OCI-M2 (cell line): ENCODE measurements around the gene TANGO6.

ENCODE experiments used
- DNase-seq: peaks from one replicate; lab custom pipeline; 2025; ENCODE audit not compliant: unreplicated experiment; lab: John Stamatoyannopoulos, UW

TANGO6 gene

GRCh38 chr16:68999114-68999513 lies 155.8 kb downstream of the TANGO6 start:
- DNase-seq: no peak

- no peak for DNase-seq
Measured at GRCh38 chr16:69003500-69003899, 160.2 kb downstream of the TANGO6 start.

- no peak for DNase-seq
Measured at GRCh38 chr16:69005641-69006355, 162.5 kb downstream of the TANGO6 start.

GRCh38 chr16:69012906-69013305 lies 169.6 kb downstream of the TANGO6 start:
- no peak for DNase-seq

GRCh38 chr16:69013991-69014390 lies 170.7 kb downstream of the TANGO6 start:
- no peak for DNase-seq

GRCh38 chr16:69014811-69015210 lies 171.5 kb downstream of the TANGO6 start:
- no peak for DNase-seq

GRCh38 chr16:69017036-69017783 lies 173.9 kb downstream of the TANGO6 start:
- DNase-seq: no peak

GRCh38 chr16:69019811-69020210 lies 176.5 kb downstream of the TANGO6 start:
- DNase-seq: no peak

GRCh38 chr16:69029121-69029520 lies 185.8 kb downstream of the TANGO6 start:
- no peak for DNase-seq

- DNase-seq: no peak
Measured at GRCh38 chr16:69031877-69032301, 188.6 kb downstream of the TANGO6 start.

- no peak for DNase-seq
Measured at GRCh38 chr16:69033151-69033949, 190.0 kb downstream of the TANGO6 start.

GRCh38 chr16:69035375-69035774 lies 192.0 kb downstream of the TANGO6 start:
- DNase-seq: no peak

- DNase-seq: no peak
Measured at GRCh38 chr16:69036399-69037091, 193.2 kb downstream of the TANGO6 start.

GRCh38 chr16:69037373-69038160 lies 194.2 kb downstream of the TANGO6 start:
- DNase-seq: no peak

GRCh38 chr16:69039333-69039941 lies 196.1 kb downstream of the TANGO6 start:
- DNase-seq: no peak

- DNase-seq: no peak
Measured at GRCh38 chr16:69040144-69040909, 197.0 kb downstream of the TANGO6 start.

- no peak for DNase-seq
Measured at GRCh38 chr16:69048328-69049120, 205.2 kb downstream of the TANGO6 start.

- no peak for DNase-seq
Measured at GRCh38 chr16:69049146-69049545, 205.8 kb downstream of the TANGO6 start.
